Measurements from ENCODE around the gene PLEKHM2.

Gene PLEKHM2

DNA sequence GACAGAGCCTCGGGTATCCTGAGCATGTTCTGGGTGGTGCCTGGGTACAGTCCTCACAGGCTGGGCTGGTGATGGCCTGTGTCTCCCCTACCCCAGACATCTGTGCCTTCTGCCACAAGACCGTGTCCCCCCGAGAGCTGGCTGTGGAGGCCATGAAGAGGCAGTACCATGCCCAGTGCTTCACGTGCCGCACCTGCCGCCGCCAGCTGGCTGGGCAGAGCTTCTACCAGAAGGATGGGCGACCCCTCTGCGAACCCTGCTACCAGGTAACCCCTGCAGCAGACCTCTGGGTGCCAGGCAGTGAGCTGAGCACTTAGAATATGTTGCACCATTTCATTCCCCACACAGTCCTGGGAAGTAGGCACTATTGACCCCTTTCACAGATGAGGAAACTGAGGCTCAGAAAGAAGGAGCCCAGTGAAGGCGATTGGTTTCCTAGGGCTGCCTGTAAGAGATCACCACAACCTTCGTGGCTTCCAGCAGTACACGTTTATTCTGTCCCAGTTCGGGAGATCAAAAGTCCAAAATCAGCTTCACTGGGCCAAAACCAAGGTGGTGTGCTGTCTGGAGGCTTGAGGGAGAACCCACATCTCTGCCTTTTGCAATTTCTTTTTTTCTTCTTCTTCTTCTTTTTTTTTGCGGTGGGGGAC lies 86.3 kb downstream of the PLEKHM2 start:
- no peak overlapping the region for H3K4me3 ChIP-seq (ENCODE audit: low read depth, low read length)
- DNase-seq (ENCODE audit: low read depth) = no peak

DNA sequence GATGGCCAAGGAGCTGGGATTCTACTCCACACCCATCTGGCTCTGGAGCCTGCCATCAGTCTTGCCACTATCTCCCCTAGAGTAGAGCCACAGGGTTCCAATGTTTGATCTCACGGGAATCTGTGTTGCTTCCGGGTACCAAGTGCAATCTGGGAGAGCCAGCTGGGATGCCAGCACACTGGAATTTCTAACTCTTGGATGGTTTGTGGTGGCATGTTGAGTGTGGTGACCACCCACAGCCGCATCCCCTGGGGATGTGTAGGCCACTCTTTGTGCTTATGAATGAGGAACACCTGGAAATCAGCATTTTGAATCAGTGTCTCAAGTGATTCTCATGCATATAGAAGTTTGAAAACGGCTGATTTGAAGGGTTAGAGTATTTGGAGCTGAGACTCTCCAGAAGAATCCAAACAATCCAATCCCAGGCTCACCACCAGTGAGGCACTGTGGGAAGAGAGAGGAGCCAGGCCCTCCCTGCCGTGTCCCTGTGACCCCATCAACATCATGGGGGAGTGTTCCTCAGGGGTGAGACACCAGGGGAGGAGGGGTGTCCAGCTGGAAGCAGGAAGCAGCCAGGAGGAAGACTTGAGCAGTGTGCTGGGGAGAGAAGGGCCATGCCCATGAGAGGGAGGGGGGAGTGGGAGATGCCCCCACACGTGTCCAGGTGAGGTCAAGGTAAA lies 87.9 kb downstream of the PLEKHM2 start:
- H3K4me3 ChIP-seq (ENCODE audit: low read depth, low read length) = no peak overlapping the region
- DNase-seq (ENCODE audit: low read depth) = no peak

- DNase-seq (ENCODE audit: low read depth) = no peak
- H3K4me3 ChIP-seq (ENCODE audit: low read depth, low read length) = no peak overlapping the region
These were observed 91.6 kb downstream of the PLEKHM2 start for GRCh38 chr1:15775706-15776105.

- no peak overlapping the region for H3K4me3 ChIP-seq (ENCODE audit: low read depth, low read length)
These were observed 94.0 kb downstream of the PLEKHM2 start for GRCh38 chr1:15777909-15778707.

More at GRCh38 chr1:15777909-15778707, 94.0 kb downstream of the PLEKHM2 start:
- DNase-seq (ENCODE audit: low read depth) = no peak

All from skeletal muscle cell (primary cell).